ENCODE measurements around the gene PDE6H.
A peak's percentile ranks its signal among the peaks of the same experiment; 100 is the strongest.

- TF ChIP-seq, protein P1, sequence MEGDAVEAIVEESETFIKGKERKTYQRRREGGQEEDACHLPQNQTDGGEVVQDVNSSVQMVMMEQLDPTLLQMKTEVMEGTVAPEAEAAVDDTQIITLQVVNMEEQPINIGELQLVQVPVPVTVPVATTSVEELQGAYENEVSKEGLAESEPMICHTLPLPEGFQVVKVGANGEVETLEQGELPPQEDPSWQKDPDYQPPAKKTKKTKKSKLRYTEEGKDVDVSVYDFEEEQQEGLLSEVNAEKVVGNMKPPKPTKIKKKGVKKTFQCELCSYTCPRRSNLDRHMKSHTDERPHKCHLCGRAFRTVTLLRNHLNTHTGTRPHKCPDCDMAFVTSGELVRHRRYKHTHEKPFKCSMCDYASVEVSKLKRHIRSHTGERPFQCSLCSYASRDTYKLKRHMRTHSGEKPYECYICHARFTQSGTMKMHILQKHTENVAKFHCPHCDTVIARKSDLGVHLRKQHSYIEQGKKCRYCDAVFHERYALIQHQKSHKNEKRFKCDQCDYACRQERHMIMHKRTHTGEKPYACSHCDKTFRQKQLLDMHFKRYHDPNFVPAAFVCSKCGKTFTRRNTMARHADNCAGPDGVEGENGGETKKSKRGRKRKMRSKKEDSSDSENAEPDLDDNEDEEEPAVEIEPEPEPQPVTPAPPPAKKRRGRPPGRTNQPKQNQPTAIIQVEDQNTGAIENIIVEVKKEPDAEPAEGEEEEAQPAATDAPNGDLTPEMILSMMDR (IDR thresholded peaks at IDR 0.05), result peak in 2 of 4 experiments; percentile 36 to 50
- TF ChIP-seq POLR2A (IDR thresholded peaks at IDR 0.05) (no peak), POLR2AphosphoS5 (IDR thresholded peaks at IDR 0.05) (peak; percentile 10)
Observed at GRCh38 chr12:14930299-14930698, 42.5 kb upstream of the PDE6H start.

Data from prostate gland (tissue), 2 donors.